ENCODE measurements around the gene ARFIP1. TPM values are rescaled to one million over a fixed set of nuclear protein-coding genes. Genes with fewer than 3 reads are reported as not detected.

Gene ARFIP1
- total RNA-seq, 4 donors from 2014 or later: 26.3 to 36.1 (median 30.6) TPM

- intact Hi-C loops (cut with DNase I): no loop called here
- WGBS: 100% methylated on average over 1 of the region's 1 CpG
- peaks cover 7 to 41% (median 27%) of the 10 kb centered on the region in 4 donors for H3K4me1 ChIP-seq
Measured at GRCh38 chr4:152803541-152803940, 23.8 kb downstream of the ARFIP1 start.

GRCh38 chr4:152805071-152805650 is 25.4 kb downstream of the ARFIP1 start:
- intact Hi-C loops (cut with DNase I): no loop called here
- Histone ChIP-seq H3K4me1 (peaks cover 7 to 41% (median 27%) of the 10 kb centered on the region in 4 donors), H3K9me3 (no peaks in the 10 kb centered on the region), H3K27ac (replicated peaks in 1 of 4) (no peak overlapping the region), H3K36me3 (no peaks in the 10 kb centered on the region), H3K27me3 (no peaks in the 10 kb centered on the region), H3K4me3 (no peak overlapping the region)
- 100% methylated on average over 2 of the region's 2 CpGs for WGBS
- DNase-seq (ENCODE audit: extremely low spot score): no peak
- TF ChIP-seq POLR2AphosphoS5 (IDR thresholded peaks at IDR 0.05) (no peak), EP300 (IDR thresholded peaks at IDR 0.05) (no peak), POLR2A (IDR thresholded peaks at IDR 0.05; ENCODE audit: low read depth) (no peak)
- TF ChIP-seq, protein P1, sequence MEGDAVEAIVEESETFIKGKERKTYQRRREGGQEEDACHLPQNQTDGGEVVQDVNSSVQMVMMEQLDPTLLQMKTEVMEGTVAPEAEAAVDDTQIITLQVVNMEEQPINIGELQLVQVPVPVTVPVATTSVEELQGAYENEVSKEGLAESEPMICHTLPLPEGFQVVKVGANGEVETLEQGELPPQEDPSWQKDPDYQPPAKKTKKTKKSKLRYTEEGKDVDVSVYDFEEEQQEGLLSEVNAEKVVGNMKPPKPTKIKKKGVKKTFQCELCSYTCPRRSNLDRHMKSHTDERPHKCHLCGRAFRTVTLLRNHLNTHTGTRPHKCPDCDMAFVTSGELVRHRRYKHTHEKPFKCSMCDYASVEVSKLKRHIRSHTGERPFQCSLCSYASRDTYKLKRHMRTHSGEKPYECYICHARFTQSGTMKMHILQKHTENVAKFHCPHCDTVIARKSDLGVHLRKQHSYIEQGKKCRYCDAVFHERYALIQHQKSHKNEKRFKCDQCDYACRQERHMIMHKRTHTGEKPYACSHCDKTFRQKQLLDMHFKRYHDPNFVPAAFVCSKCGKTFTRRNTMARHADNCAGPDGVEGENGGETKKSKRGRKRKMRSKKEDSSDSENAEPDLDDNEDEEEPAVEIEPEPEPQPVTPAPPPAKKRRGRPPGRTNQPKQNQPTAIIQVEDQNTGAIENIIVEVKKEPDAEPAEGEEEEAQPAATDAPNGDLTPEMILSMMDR (IDR thresholded peaks at IDR 0.05): no peak

More at GRCh38 chr4:152803541-152803940, 23.8 kb downstream of the ARFIP1 start:
- no peaks in the 10 kb centered on the region for H3K27me3 ChIP-seq
- H3K9me3 ChIP-seq: no peaks in the 10 kb centered on the region
- TF ChIP-seq POLR2A (IDR thresholded peaks at IDR 0.05; ENCODE audit: low read depth) (no peak), EP300 (IDR thresholded peaks at IDR 0.05) (no peak), POLR2AphosphoS5 (IDR thresholded peaks at IDR 0.05) (no peak)
- TF ChIP-seq, protein P1 (IDR thresholded peaks at IDR 0.05): no peak
- H3K27ac ChIP-seq (replicated peaks in 1 of 4): no peak overlapping the region
- no peak overlapping the region for H3K4me3 ChIP-seq
- no peak for DNase-seq (ENCODE audit: extremely low spot score)
- H3K36me3 ChIP-seq: no peaks in the 10 kb centered on the region

DNA sequence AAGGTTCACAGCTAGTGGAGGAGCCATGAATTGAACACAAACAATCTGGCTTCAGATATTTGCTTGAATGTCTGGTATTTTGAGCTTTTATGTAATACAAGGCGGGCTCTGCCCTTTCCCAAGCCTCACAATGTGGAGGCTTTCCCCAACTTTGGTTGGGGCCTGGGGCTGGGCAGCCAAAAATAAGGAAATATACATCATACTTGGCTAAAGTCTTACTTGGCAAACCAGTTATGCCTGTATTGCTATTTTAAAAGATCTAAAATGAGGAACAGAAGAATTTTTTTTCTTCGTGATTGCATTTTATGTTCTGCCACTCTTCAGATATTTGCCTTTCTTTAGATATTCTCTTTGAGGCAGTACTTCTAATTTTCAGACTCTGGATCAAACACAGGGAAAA is 26.1 kb downstream of the ARFIP1 start:
- WGBS: 82% methylated on average over 2 of the region's 2 CpGs
- intact Hi-C loops (cut with DNase I): no loop called here
- H3K27me3 ChIP-seq: no peaks in the 10 kb centered on the region
- no peaks in the 10 kb centered on the region for H3K36me3 ChIP-seq
- no peak for DNase-seq (ENCODE audit: extremely low spot score)
- peaks cover 7 to 38% (median 27%) of the 10 kb centered on the region in 4 donors for H3K4me1 ChIP-seq
- no peak overlapping the region for H3K27ac ChIP-seq (replicated peaks in 1 of 4)
- no peak for TF ChIP-seq POLR2AphosphoS5 (IDR thresholded peaks at IDR 0.05)
- TF ChIP-seq, protein P1 (IDR thresholded peaks at IDR 0.05): no peak
- TF ChIP-seq EP300 (IDR thresholded peaks at IDR 0.05): no peak
- TF ChIP-seq POLR2A (IDR thresholded peaks at IDR 0.05; ENCODE audit: low read depth): no peak
- no peaks in the 10 kb centered on the region for H3K9me3 ChIP-seq
- H3K4me3 ChIP-seq: no peak overlapping the region

DNA sequence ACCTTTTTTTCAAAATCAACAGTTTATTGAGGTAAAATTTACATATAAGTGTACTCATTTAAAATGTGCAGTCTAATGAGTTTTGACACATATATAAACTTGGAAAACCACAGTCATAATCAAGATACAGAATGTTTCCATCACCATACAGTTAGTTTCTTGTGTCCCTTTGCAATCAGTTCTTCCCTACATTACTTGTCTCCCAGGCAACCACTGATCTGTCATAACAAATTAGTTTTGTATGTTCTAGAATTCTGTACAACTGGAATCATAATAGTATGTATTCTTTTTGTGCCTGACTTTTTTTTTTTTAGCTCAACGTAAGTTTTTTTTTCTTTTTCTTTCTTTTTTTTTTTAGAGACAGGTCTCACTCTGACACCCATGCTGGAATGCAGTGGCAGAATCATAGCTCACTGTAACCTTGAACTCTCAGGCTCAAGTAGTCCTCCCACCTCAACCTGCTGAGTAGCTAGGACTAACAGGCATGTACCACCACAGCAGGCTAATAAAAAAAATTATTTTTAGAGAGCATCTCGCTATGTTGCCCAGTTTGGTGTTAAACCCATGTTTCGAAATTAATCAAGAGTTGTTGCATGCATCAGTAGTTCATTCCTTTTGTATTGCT is 26.9 kb downstream of the ARFIP1 start:
- peaks cover 7 to 30% (median 20%) of the 10 kb centered on the region in 4 donors for H3K4me1 ChIP-seq
- 73% methylated on average over 3 of the region's 3 CpGs for WGBS
- DNase-seq (ENCODE audit: extremely low spot score): no peak
- H3K36me3 ChIP-seq: no peaks in the 10 kb centered on the region
- intact Hi-C loops (cut with DNase I): no loop called here
- TF ChIP-seq POLR2A (IDR thresholded peaks at IDR 0.05; ENCODE audit: low read depth) (no peak), POLR2AphosphoS5 (IDR thresholded peaks at IDR 0.05) (no peak), EP300 (IDR thresholded peaks at IDR 0.05) (no peak)
- TF ChIP-seq, protein P1 (IDR thresholded peaks at IDR 0.05): no peak
- H3K4me3 ChIP-seq: no peak overlapping the region
- no peak overlapping the region for H3K27ac ChIP-seq (replicated peaks in 1 of 4)
- H3K9me3 ChIP-seq: no peaks in the 10 kb centered on the region
- H3K27me3 ChIP-seq: no peaks in the 10 kb centered on the region
